GM19193 (cell line): ENCODE data around the gene FKBP2.

Source experiments
- POLR2A ChIP-seq: IDR thresholded peaks from 4 replicates; pipeline ENCODE4 v1.6.1; 2011; ENCODE audit not compliant: insufficient read depth, insufficient read length; ENCODE audit errors: extremely low read depth

Gene FKBP2

GRCh38 chr11:64260147-64260708 is 19.3 kb downstream of the FKBP2 start:
- no peak for TF ChIP-seq POLR2A

- TF ChIP-seq POLR2A, result no peak
Measured at GRCh38 chr11:64261556-64262080, 20.7 kb downstream of the FKBP2 start.

GRCh38 chr11:64262271-64263002 is 21.5 kb downstream of the FKBP2 start:
- TF ChIP-seq POLR2A, result no peak

- no peak for TF ChIP-seq POLR2A
Measured at GRCh38 chr11:64263021-64263946, 22.4 kb downstream of the FKBP2 start.

GRCh38 chr11:64263947-64264317 is 23.0 kb downstream of the FKBP2 start:
- no peak for TF ChIP-seq POLR2A

GRCh38 chr11:64264371-64264852 is 23.5 kb downstream of the FKBP2 start:
- no peak for TF ChIP-seq POLR2A

GRCh38 chr11:64265176-64266160 is 24.6 kb downstream of the FKBP2 start:
- TF ChIP-seq POLR2A, result no peak

GRCh38 chr11:64266339-64266738 is 25.4 kb downstream of the FKBP2 start:
- no peak for TF ChIP-seq POLR2A

- TF ChIP-seq POLR2A, result no peak
Measured at GRCh38 chr11:64267207-64267945, 26.5 kb downstream of the FKBP2 start.

GRCh38 chr11:64268025-64268892 is 27.4 kb downstream of the FKBP2 start:
- TF ChIP-seq POLR2A, result no peak

- no peak for TF ChIP-seq POLR2A
Measured at GRCh38 chr11:64268893-64269539, 28.1 kb downstream of the FKBP2 start.
